B cell (primary cell): ENCODE data around the gene LRRC8D. TPM values are rescaled to one million over a fixed set of nuclear protein-coding genes. Genes with fewer than 3 reads are reported as not detected.

ENCODE experiments used
- ATAC-seq: fragments of 200-7000 bp; cut with Tn5 transposase; one replicate; pipeline ENCODE4 v1.10.0; 2021; ENCODE audit warnings: low read depth, mild to moderate bottlenecking, moderate number of reproducible peaks, moderate library complexity
- CTCF ChIA-PET: fragments of 350-600 bp; sonication (Branson Sonifier 250); formaldehyde crosslinking; loops from one replicate; lab custom pipeline; 2021; ENCODE audit warnings: antibody characterized with exemption, inconsistent platforms; lab: Charles Lee
- POLR2A ChIA-PET: fragments of 350-600 bp; sonication (Branson Sonifier 250); formaldehyde crosslinking; loops from one replicate; lab custom pipeline; 2021; ENCODE audit warnings: antibody characterized with exemption; lab: Charles Lee
- DNase-seq: peaks from one replicate; pipeline ENCODE4 v3.0.0; 2013
- H2AFZ ChIP-seq: 2 replicates; pipeline ENCODE4 v1.6.1; 2012; ENCODE audit warnings: mild to moderate bottlenecking, low read depth, low read length; ENCODE audit not compliant: insufficient read depth, poor library complexity, severe bottlenecking
- H3K27ac ChIP-seq, 2 donors: 1 replicate in 1 of 2; 2 replicates in 1 of 2; pipeline ENCODE4 v1.5.1; 2012 to 2013; ENCODE audit warnings: low read length in 2 of 2, mild to moderate bottlenecking in 2 of 2, moderate library complexity in 1 of 2
- H3K27me3 ChIP-seq, 4 experiments: fragments of 200-600 bp in 1 of 4; sonication (generic) in 1 of 4; replicated peaks in 1 of 4; 1 replicate in 2 of 4; 2 replicates in 2 of 4; pipeline versions ENCODE4 v1.6.1 to v1.7.0; 2013 to 2016; ENCODE audit warnings: low read length in 3 of 4, mild to moderate bottlenecking in 2 of 4, mixed read lengths in 1 of 4, moderate library complexity in 1 of 4; ENCODE audit not compliant: insufficient read depth in 4 of 4, control insufficient read depth in 3 of 4; ENCODE audit errors: control extremely low read depth in 1 of 4
- H3K36me3 ChIP-seq, 2 experiments: replicated peaks in 1 of 2; 1 replicate in 1 of 2; 2 replicates in 1 of 2; pipeline versions ENCODE4 v1.6.1 to v1.7.1; 2013; ENCODE audit warnings: low read length in 1 of 2; ENCODE audit not compliant: insufficient read depth in 2 of 2, control insufficient read depth in 1 of 2; ENCODE audit errors: control extremely low read depth in 1 of 2, extremely low read depth in 1 of 2
- H3K4me1 ChIP-seq, 2 donors: fragments of 200-600 bp in 1 of 2; sonication (generic) in 1 of 2; 1 replicate in 1 of 2; 2 replicates in 1 of 2; pipeline versions ENCODE4 v1.5.1 to v1.6.1; 2013 to 2017; ENCODE audit warnings: low read length in 2 of 2; ENCODE audit not compliant: control insufficient read depth in 2 of 2, insufficient read depth in 2 of 2
- H3K4me2 ChIP-seq: replicated peaks from 2 replicates; pipeline ENCODE3; 2012; ENCODE audit warnings: mild to moderate bottlenecking, low read depth, low read length; ENCODE audit not compliant: poor library complexity, severe bottlenecking
- H3K4me3 ChIP-seq, 5 experiments: fragments of 200-600 bp in 1 of 5; sonication (generic) in 1 of 5; 1 replicate in 3 of 5; 2 replicates in 2 of 5; pipeline versions ENCODE4 v1.5.1 to v1.7.0; 2011 to 2016; ENCODE audit warnings: low read length in 4 of 5, mild to moderate bottlenecking in 4 of 5, low read depth in 2 of 5, control low read depth in 1 of 5, moderate library complexity in 1 of 5; ENCODE audit not compliant: insufficient read depth in 1 of 5; ENCODE audit errors: control extremely low read depth in 1 of 5, extremely low read depth in 1 of 5
- H3K79me2 ChIP-seq: fragments of 200-600 bp; sonication (generic); one replicate; pipeline ENCODE4 v1.6.0; 2016; ENCODE audit warnings: low read length; ENCODE audit not compliant: control insufficient read depth, insufficient read depth
- H3K9ac ChIP-seq: fragments of 200-600 bp; sonication (generic); 2 replicates; pipeline ENCODE4 v1.6.1; 2017; ENCODE audit warnings: mild to moderate bottlenecking, low read length, moderate library complexity
- H3K9me3 ChIP-seq, 3 donors: one replicate each; pipeline versions ENCODE4 v1.6.1 to v1.7.1; 2013; ENCODE audit warnings: low read length in 2 of 3; ENCODE audit not compliant: control insufficient read depth in 2 of 3, insufficient read depth in 1 of 3; ENCODE audit errors: control extremely low read depth in 1 of 3
- H4K20me1 ChIP-seq: 2 replicates; pipeline ENCODE4 v1.6.0; 2012; ENCODE audit warnings: mild to moderate bottlenecking, low read length; ENCODE audit not compliant: insufficient read depth, control insufficient read depth, poor library complexity, severe bottlenecking
- H3K27ac Mint-ChIP-seq: one replicate; pipeline ENCODE4 v1.8.0; 2021; ENCODE audit warnings: mixed read lengths
- H3K27me3 Mint-ChIP-seq: one replicate; pipeline ENCODE4 v1.8.0; 2021; ENCODE audit warnings: mixed read lengths
- H3K4me1 Mint-ChIP-seq: one replicate; pipeline ENCODE4 v1.8.0; 2021; ENCODE audit warnings: mixed read lengths
- H3K4me3 Mint-ChIP-seq: one replicate; pipeline ENCODE4 v1.8.0; 2021; ENCODE audit warnings: mixed read lengths
- H3K9me3 Mint-ChIP-seq: one replicate; pipeline ENCODE4 v1.8.0; 2022; ENCODE audit warnings: mixed read lengths; ENCODE audit not compliant: insufficient read depth
- EZH2 ChIP-seq: IDR thresholded peaks from 2 replicates; pipeline ENCODE4 v1.6.1; 2012; ENCODE audit warnings: borderline replicate concordance, low read depth, mild to moderate bottlenecking, moderate library complexity, low read length; ENCODE audit not compliant: insufficient read depth, poor library complexity, severe bottlenecking
- WGBS: methylation state at CpG from one replicate; pipeline ENCODE4 v1.1.5; 2013; ENCODE audit warnings: missing lambda C conversion rate; ENCODE audit not compliant: insufficient coverage; 5-methylcytosine and 5-hydroxymethylcytosine counted together
- intact Hi-C: fragments of 100-400 bp; cut with micrococcal nuclease; formaldehyde crosslinking; loops from one replicate; pipeline ENCODE4 v1.10.0; 2022
- polyA plus RNA-seq: library from polyadenylated mRNA; depleted of rRNA; stranded (reverse); fragments of >200 nt; gene quantifications from 2 replicates; pipeline ENCODE4 v1.2.3, GENCODE V29; 2012
- total RNA-seq, 2 donors: library from RNA; stranded (reverse); fragments of 120-200 nt in 1 of 2; gene quantifications; 1 replicate in 1 of 2; 2 replicates in 1 of 2; pipeline versions ENCODE4 v1.2.3 to v1.2.4, GENCODE V29; 2013 to 2022
- TF ChIP-seq, protein P1 (sequence below): fragments of 200-600 bp; IDR thresholded peaks from one replicate; pipeline ENCODE4 v1.8.0; 2022; ENCODE audit warnings: antibody characterized with exemption, mild to moderate bottlenecking

The LRRC8D gene
- total and polyA plus RNA-seq, 2 donors (not counting 1 experiment from before 2014, with no cell fraction given) = 23.7 to 47.0 TPM

DNA sequence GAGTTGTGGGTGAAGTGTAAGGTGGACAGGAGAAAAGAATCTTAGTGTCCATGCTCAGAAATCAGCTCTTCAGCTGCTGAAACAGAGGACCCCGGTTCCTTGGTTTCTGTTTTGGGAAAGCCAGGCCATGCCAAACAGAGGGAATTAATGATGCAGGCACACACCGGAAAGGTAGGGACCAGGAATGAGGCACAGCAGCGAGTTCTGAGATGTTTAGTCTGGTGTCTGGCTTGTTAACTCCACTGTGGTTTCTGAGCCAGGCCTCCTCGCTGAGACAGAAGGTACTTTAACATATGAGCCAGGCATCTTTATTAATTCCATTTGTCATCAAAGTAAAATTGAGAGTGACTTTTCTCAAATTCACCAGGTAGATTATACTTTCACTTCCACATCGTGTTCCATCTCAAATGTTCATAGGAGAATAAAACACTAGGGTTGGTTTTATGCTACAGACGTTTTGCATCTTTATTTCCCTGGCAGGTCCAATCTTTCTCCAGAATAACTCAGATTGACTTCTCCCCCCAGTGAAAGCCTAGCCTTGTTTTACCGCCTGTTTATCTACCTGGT lies 23.5 kb downstream of the LRRC8D start:
- no peak for ATAC-seq
- peak overlapping the region; percentile 48 to 84 (median 70) for H3K4me3 ChIP-seq
- H3K4me2 ChIP-seq = peak overlapping the region; percentile 94
- H3K4me3 Mint-ChIP-seq = peak overlapping the region; percentile 90
- no peaks in the 10 kb centered on the region for H4K20me1 ChIP-seq
- peak overlapping the region; percentile 85 for H3K9ac ChIP-seq
- POLR2A ChIA-PET = interaction anchor here (0.6 to 2.9 kb wide), 3 partner anchors 19 to 30 kb away, joined by 3 to 18 read pairs (median 4); no protein-coding TSS in a partner anchor
- peaks cover 3 to 7% of the 10 kb centered on the region in 2 experiments for H3K36me3 ChIP-seq
- 64% methylated on average over 3 of the region's 7 CpGs for WGBS
- H3K79me2 ChIP-seq = peaks cover 51% of the 10 kb centered on the region
- peak; percentile 36 for DNase-seq
- peaks cover 51% of the 10 kb centered on the region for H3K4me1 Mint-ChIP-seq
- peak overlapping the region in 1 of 2 donors; percentile 75 for H3K27ac ChIP-seq
- H3K27me3 Mint-ChIP-seq = no peaks in the 10 kb centered on the region
- H3K27me3 ChIP-seq = no peaks in the 10 kb centered on the region
- H3K9me3 ChIP-seq = no peaks in the 10 kb centered on the region
- peak overlapping the region; percentile 74 for H3K27ac Mint-ChIP-seq
- H2AFZ ChIP-seq = peak overlapping the region; percentile 97
- intact Hi-C loops = loop anchor here (5.0 kb wide), 1 partner anchor 952 kb away; the partner anchor contains the start of gene GTF2B
- H3K9me3 Mint-ChIP-seq = no peaks in the 10 kb centered on the region
- peaks cover 28 to 30% of the 10 kb centered on the region in 2 donors for H3K4me1 ChIP-seq
- TF ChIP-seq, protein P1, sequence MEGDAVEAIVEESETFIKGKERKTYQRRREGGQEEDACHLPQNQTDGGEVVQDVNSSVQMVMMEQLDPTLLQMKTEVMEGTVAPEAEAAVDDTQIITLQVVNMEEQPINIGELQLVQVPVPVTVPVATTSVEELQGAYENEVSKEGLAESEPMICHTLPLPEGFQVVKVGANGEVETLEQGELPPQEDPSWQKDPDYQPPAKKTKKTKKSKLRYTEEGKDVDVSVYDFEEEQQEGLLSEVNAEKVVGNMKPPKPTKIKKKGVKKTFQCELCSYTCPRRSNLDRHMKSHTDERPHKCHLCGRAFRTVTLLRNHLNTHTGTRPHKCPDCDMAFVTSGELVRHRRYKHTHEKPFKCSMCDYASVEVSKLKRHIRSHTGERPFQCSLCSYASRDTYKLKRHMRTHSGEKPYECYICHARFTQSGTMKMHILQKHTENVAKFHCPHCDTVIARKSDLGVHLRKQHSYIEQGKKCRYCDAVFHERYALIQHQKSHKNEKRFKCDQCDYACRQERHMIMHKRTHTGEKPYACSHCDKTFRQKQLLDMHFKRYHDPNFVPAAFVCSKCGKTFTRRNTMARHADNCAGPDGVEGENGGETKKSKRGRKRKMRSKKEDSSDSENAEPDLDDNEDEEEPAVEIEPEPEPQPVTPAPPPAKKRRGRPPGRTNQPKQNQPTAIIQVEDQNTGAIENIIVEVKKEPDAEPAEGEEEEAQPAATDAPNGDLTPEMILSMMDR = no peak
- TF ChIP-seq EZH2 = no peak
- CTCF ChIA-PET = interaction anchor here (0.9 to 2.8 kb wide), 10 partner anchors 11 to 147 kb away, joined by 3 to 15 read pairs (median 10); partner anchors contain the start of gene LRRC8D

DNA sequence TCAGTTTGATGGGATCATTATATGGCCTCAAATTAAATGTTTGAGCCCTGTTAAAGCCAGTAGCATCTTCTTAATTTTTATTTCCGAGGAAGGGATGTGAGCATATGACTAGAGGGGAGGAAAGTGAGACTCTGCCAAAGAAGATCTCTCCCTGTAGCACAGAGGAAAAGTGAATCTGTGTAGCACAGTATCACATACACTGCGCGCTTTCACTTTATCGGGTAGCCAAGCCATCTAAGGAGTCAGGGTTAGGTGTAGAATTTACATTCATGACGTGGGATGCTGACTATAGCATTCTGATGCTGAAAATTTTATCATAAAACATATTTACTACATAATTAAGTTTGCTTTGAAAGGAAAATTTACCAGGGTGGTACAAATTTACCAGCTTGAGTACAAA lies 24.0 kb downstream of the LRRC8D start:
- DNase-seq = no peak
- ATAC-seq = no peak
- Mint-ChIP-seq H3K27ac (peak overlapping the region; percentile 74), H3K27me3 (no peaks in the 10 kb centered on the region), H3K9me3 (no peaks in the 10 kb centered on the region), H3K4me1 (peaks cover 51% of the 10 kb centered on the region), H3K4me3 (peak overlapping the region; percentile 90)
- no peak for TF ChIP-seq EZH2
- TF ChIP-seq, protein P1 = no peak
- no peaks in the 10 kb centered on the region for H4K20me1 ChIP-seq
- POLR2A ChIA-PET = no interaction called here
- H3K4me2 ChIP-seq = peak overlapping the region; percentile 94
- H2AFZ ChIP-seq = peak overlapping the region; percentile 97
- H3K4me3 ChIP-seq = peak overlapping the region in 3 of 5 experiments; percentile 69 to 84 (median 84)
- peaks cover 53% of the 10 kb centered on the region for H3K79me2 ChIP-seq
- intact Hi-C loops = loop anchor here (5.0 kb wide), 1 partner anchor 953 kb away; the partner anchor contains the start of gene GTF2B
- 100% methylated on average over 1 of the region's 5 CpGs for WGBS
- CTCF ChIA-PET = interaction anchor here (1.8 kb wide), 1 partner anchor 40 kb away, joined by 6 read pairs; no protein-coding TSS in a partner anchor
- H3K27ac ChIP-seq = peak overlapping the region in 1 of 2 donors; percentile 75
- H3K27me3 ChIP-seq = no peaks in the 10 kb centered on the region
- no peaks in the 10 kb centered on the region for H3K9me3 ChIP-seq
- H3K9ac ChIP-seq = peak overlapping the region; percentile 85
- H3K36me3 ChIP-seq = peaks cover 0 to 8% of the 10 kb centered on the region in 2 experiments
- H3K4me1 ChIP-seq = peaks cover 28 to 30% of the 10 kb centered on the region in 2 donors
